HG03521 (cell line): ENCODE data around the gene EMP3.
"Not testable (repeated sequence)": the region's sequence is repeated elsewhere in the genome, so short reads cannot be mapped to it uniquely, and the experiment has no call there.

Source experiments
- ATAC-seq: cut with Tn5 transposase; IDR thresholded peaks from one replicate; pipeline ENCODE4 v1.9.1; 2021; ENCODE audit warnings: mild to moderate bottlenecking, moderate library complexity; ENCODE audit not compliant: unreplicated experiment

EMP3 gene

GRCh38 chr19:48315712-48316111, 9.6 kb upstream of the EMP3 start:
- ATAC-seq, result no peak

GRCh38 chr19:48317708-48317960, 7.7 kb upstream of the EMP3 start:
- ATAC-seq, result not testable (repeated sequence)

GRCh38 chr19:48318286-48318987, 6.9 kb upstream of the EMP3 start:
- no peak for ATAC-seq

- no peak for ATAC-seq
These were observed 5.5 kb upstream of the EMP3 start for GRCh38 chr19:48319647-48320541.

- peak; percentile 38 for ATAC-seq
These were observed 4.1 kb upstream of the EMP3 start for GRCh38 chr19:48321372-48321621.

- ATAC-seq, result peak; percentile 73
These were observed 3.4 kb upstream of the EMP3 start for GRCh38 chr19:48321622-48322591.

- ATAC-seq, result no peak
These were observed 4.0 kb downstream of the EMP3 start for GRCh38 chr19:48329167-48329891.

- ATAC-seq, result peak; percentile 17
These were observed 4.8 kb downstream of the EMP3 start for GRCh38 chr19:48330012-48330681.

GRCh38 chr19:48332351-48332661, 7.0 kb downstream of the EMP3 start:
- ATAC-seq, result no peak

GRCh38 chr19:48332662-48333466, 7.5 kb downstream of the EMP3 start:
- peak; percentile 49 for ATAC-seq

- ATAC-seq, result peak; percentile 52
These were observed 8.4 kb downstream of the EMP3 start for GRCh38 chr19:48333467-48334384.

GRCh38 chr19:48338253-48338755, 13.0 kb downstream of the EMP3 start:
- no peak for ATAC-seq

GRCh38 chr19:48338802-48339503, 13.6 kb downstream of the EMP3 start:
- no peak for ATAC-seq

- ATAC-seq, result no peak
These were observed 15.6 kb downstream of the EMP3 start for GRCh38 chr19:48340995-48341394.

- no peak for ATAC-seq
These were observed 16.4 kb downstream of the EMP3 start for GRCh38 chr19:48341515-48342413.

GRCh38 chr19:48342414-48342738, 17.0 kb downstream of the EMP3 start:
- ATAC-seq, result no peak
